HepG2 (cell line): Measurements from ENCODE around the gene PLEKHA3.

Experiments
- ATF2 ChIP-seq: sonication (generic); formaldehyde crosslinking; IDR thresholded peaks from 2 replicates; pipeline ENCODE4 v1.4.0; 2020; ENCODE audit warnings: missing genetic modification reagents
- DPF2 ChIP-seq: sonication (generic); formaldehyde crosslinking; IDR thresholded peaks from 2 replicates; pipeline ENCODE4 v1.4.0; 2020; ENCODE audit warnings: mild to moderate bottlenecking, low read depth, missing genetic modification reagents, borderline replicate concordance
- ELK4 ChIP-seq: sonication (generic); formaldehyde crosslinking; IDR thresholded peaks from 2 replicates; pipeline ENCODE4 v1.9.0; 2021; ENCODE audit warnings: missing genetic modification reagents, borderline replicate concordance
- ETV6 ChIP-seq: sonication (generic); formaldehyde crosslinking; conservative IDR thresholded peaks from 2 replicates; pipeline ENCODE4 v1.4.0; 2020; ENCODE audit warnings: missing genetic modification reagents
- MAFG ChIP-seq: sonication (generic); formaldehyde crosslinking; IDR thresholded peaks from 2 replicates; pipeline ENCODE4 v1.5.1; 2020; ENCODE audit warnings: mild to moderate bottlenecking, missing genetic modification reagents
- MYC ChIP-seq: sonication (generic); formaldehyde crosslinking; IDR thresholded peaks from 2 replicates; pipeline ENCODE4 v1.9.0; 2021; ENCODE audit warnings: missing genetic modification reagents, borderline replicate concordance
- NR3C1 ChIP-seq: sonication (generic); formaldehyde crosslinking; IDR thresholded peaks from 2 replicates; pipeline ENCODE4 v1.4.0; 2020; ENCODE audit warnings: missing genetic modification reagents
- PTBP1 ChIP-seq: fragments of 200-400 bp; formaldehyde crosslinking; IDR thresholded peaks from 2 replicates; pipeline ENCODE4 v1.6.1; 2018; ENCODE audit warnings: low read length, low read depth; ENCODE audit not compliant: poor library complexity, severe bottlenecking
- RAD51 ChIP-seq: fragments of 450-650 bp; IDR thresholded peaks from 2 replicates; pipeline ENCODE4 v1.6.1; 2016; ENCODE audit warnings: borderline replicate concordance
- RELA ChIP-seq: sonication (generic); formaldehyde crosslinking; IDR thresholded peaks from 2 replicates; pipeline ENCODE4 v1.4.0; 2020; ENCODE audit warnings: missing genetic modification reagents
- TAF1 ChIP-seq: sonication (generic); formaldehyde crosslinking; IDR thresholded peaks from 2 replicates; pipeline ENCODE4 v1.4.0; 2020; ENCODE audit warnings: missing genetic modification reagents

GRCh38 chr2:178477443-178478129, 2.7 kb upstream of the PLEKHA3 start:
- TF ChIP-seq DPF2 = no peak
- TF ChIP-seq RAD51 = no peak
- TF ChIP-seq ELK4 (CRISPR knock-in tag) = no peak
- no peak for TF ChIP-seq MAFG (CRISPR knock-in tag)
- TF ChIP-seq MYC = no peak
- no peak for TF ChIP-seq ATF2
- no peak for TF ChIP-seq TAF1 (CRISPR knock-in tag)
- TF ChIP-seq RELA (CRISPR knock-in tag) = no peak
- no peak for TF ChIP-seq NR3C1
- no peak for TF ChIP-seq PTBP1
- no peak for TF ChIP-seq ETV6 (CRISPR knock-in tag)
